Measurements from ENCODE around the gene NBPF3.
"Not testable (repeated sequence)": the region's sequence is repeated elsewhere in the genome, so short reads cannot be mapped to it uniquely, and the experiment has no call there.

The NBPF3 gene

GRCh38 chr1:21439721-21440629 lies at the start of gene NBPF3:
Gene NBPF3, plus strand, starts transcription at chr1:21440137. Its CDS starts 4,950 bp downstream, at chr1:21445087.
- DNase-seq, result peak; percentile 84

- no peak for DNase-seq
These were observed 48.4 kb upstream of the NBPF3 start for GRCh38 chr1:21391497-21391896.

- DNase-seq, result no peak
These were observed 47.2 kb upstream of the NBPF3 start for GRCh38 chr1:21392587-21393263.

- peak; percentile 21 for DNase-seq
These were observed 43.4 kb upstream of the NBPF3 start for GRCh38 chr1:21396516-21396915.

GRCh38 chr1:21397813-21398188 lies 42.1 kb upstream of the NBPF3 start:
- no peak for DNase-seq

GRCh38 chr1:21401726-21402346 lies 38.1 kb upstream of the NBPF3 start:
- not testable (repeated sequence) for DNase-seq

GRCh38 chr1:21406659-21407058 lies 33.3 kb upstream of the NBPF3 start:
- DNase-seq, result no peak

- DNase-seq, result peak; percentile 65
These were observed 30.0 kb upstream of the NBPF3 start for GRCh38 chr1:21409897-21410296.

- DNase-seq, result no peak
These were observed 25.9 kb upstream of the NBPF3 start for GRCh38 chr1:21414015-21414414.

GRCh38 chr1:21420378-21420777 lies 19.6 kb upstream of the NBPF3 start:
- DNase-seq, result not testable (repeated sequence)

GRCh38 chr1:21421307-21421706 lies 18.6 kb upstream of the NBPF3 start:
- DNase-seq, result not testable (repeated sequence)

- DNase-seq, result not testable (repeated sequence)
These were observed 12.0 kb upstream of the NBPF3 start for GRCh38 chr1:21427798-21428480.

GRCh38 chr1:21428481-21429073 lies 11.4 kb upstream of the NBPF3 start:
- DNase-seq, result not testable (repeated sequence)

- DNase-seq, result not testable (repeated sequence)
These were observed 10.7 kb upstream of the NBPF3 start for GRCh38 chr1:21429210-21429609.

GRCh38 chr1:21430875-21431274 lies 9.1 kb upstream of the NBPF3 start:
- DNase-seq, result not testable (repeated sequence)

GRCh38 chr1:21434394-21434793 lies 5.5 kb upstream of the NBPF3 start:
- no peak for DNase-seq

- DNase-seq, result no peak
These were observed 4.1 kb upstream of the NBPF3 start for GRCh38 chr1:21435646-21436487.

GRCh38 chr1:21436488-21437340 lies 3.2 kb upstream of the NBPF3 start:
- no peak for DNase-seq

GRCh38 chr1:21437341-21437640 lies 2.6 kb upstream of the NBPF3 start:
- DNase-seq, result no peak

- not testable (repeated sequence) for DNase-seq
These were observed 1.2 kb upstream of the NBPF3 start for GRCh38 chr1:21438646-21439312.
